ENCODE results near the gene SCAMP1.
A peak's percentile ranks its signal among the peaks of the same experiment; 100 is the strongest.

The SCAMP1 gene

GRCh38 chr5:78483809-78484521 lies 123.5 kb downstream of the SCAMP1 start:
- Mint-ChIP-seq H3K27ac (peak overlapping the region; percentile 95), H3K9me3 (no peaks in the 10 kb centered on the region), H3K4me1 (peaks cover 16% of the 10 kb centered on the region), H3K36me3 (ENCODE audit: low read depth) (peaks cover 53% of the 10 kb centered on the region), H3K27me3 (ENCODE audit: low read depth, poor library complexity) (no peaks in the 10 kb centered on the region), H3K4me3 (no peak overlapping the region)
- TF ChIP-seq CTCF (IDR thresholded peaks at IDR 0.05) = no peak
- DNase-seq = no peak

- H3K9me3 Mint-ChIP-seq = no peaks in the 10 kb centered on the region
- peaks cover 53% of the 10 kb centered on the region for H3K36me3 Mint-ChIP-seq (ENCODE audit: low read depth)
- no peak for TF ChIP-seq CTCF (IDR thresholded peaks at IDR 0.05)
- no peak overlapping the region for H3K4me3 Mint-ChIP-seq
- no peak overlapping the region for H3K27ac Mint-ChIP-seq
- H3K27me3 Mint-ChIP-seq (ENCODE audit: low read depth, poor library complexity) = no peaks in the 10 kb centered on the region
- DNase-seq = no peak
- peaks cover 23% of the 10 kb centered on the region for H3K4me1 Mint-ChIP-seq
Observed at GRCh38 chr5:78486218-78486617, 125.8 kb downstream of the SCAMP1 start.

GRCh38 chr5:78487846-78488245 lies 127.4 kb downstream of the SCAMP1 start:
- H3K27me3 Mint-ChIP-seq (ENCODE audit: low read depth, poor library complexity) = no peaks in the 10 kb centered on the region
- peaks cover 34% of the 10 kb centered on the region for H3K4me1 Mint-ChIP-seq
- no peak overlapping the region for H3K4me3 Mint-ChIP-seq
- DNase-seq = no peak
- H3K27ac Mint-ChIP-seq = peak overlapping the region; percentile 35
- H3K36me3 Mint-ChIP-seq (ENCODE audit: low read depth) = peaks cover 61% of the 10 kb centered on the region
- no peaks in the 10 kb centered on the region for H3K9me3 Mint-ChIP-seq
- no peak for TF ChIP-seq CTCF (IDR thresholded peaks at IDR 0.05)

- H3K4me1 Mint-ChIP-seq = peaks cover 45% of the 10 kb centered on the region
- no peak for DNase-seq
- H3K27me3 Mint-ChIP-seq (ENCODE audit: low read depth, poor library complexity) = no peaks in the 10 kb centered on the region
- TF ChIP-seq CTCF (IDR thresholded peaks at IDR 0.05) = no peak
- peaks cover 76% of the 10 kb centered on the region for H3K36me3 Mint-ChIP-seq (ENCODE audit: low read depth)
- peak overlapping the region; percentile 80 for H3K27ac Mint-ChIP-seq
- no peaks in the 10 kb centered on the region for H3K9me3 Mint-ChIP-seq
- H3K4me3 Mint-ChIP-seq = no peak overlapping the region
Observed at GRCh38 chr5:78490709-78491485, 130.5 kb downstream of the SCAMP1 start.

- TF ChIP-seq CTCF (IDR thresholded peaks at IDR 0.05) = no peak
- no peak for DNase-seq
- H3K4me1 Mint-ChIP-seq = peaks cover 59% of the 10 kb centered on the region
- no peaks in the 10 kb centered on the region for H3K27me3 Mint-ChIP-seq (ENCODE audit: low read depth, poor library complexity)
- H3K9me3 Mint-ChIP-seq = no peaks in the 10 kb centered on the region
- no peak overlapping the region for H3K4me3 Mint-ChIP-seq
- peaks cover 76% of the 10 kb centered on the region for H3K36me3 Mint-ChIP-seq (ENCODE audit: low read depth)
- peak overlapping the region; percentile 95 for H3K27ac Mint-ChIP-seq
Observed at GRCh38 chr5:78492224-78492623, 131.8 kb downstream of the SCAMP1 start.
